AG04450 (cell line): ENCODE results near the gene ZFHX3. TPM values are rescaled to one million over a fixed set of nuclear protein-coding genes. Genes with fewer than 3 reads are reported as not detected.

ENCODE experiments used
- CTCF ChIA-PET: fragments of 300-600, 350-600 bp; formaldehyde crosslinking; extraction: SDS; loops from one replicate; lab custom pipeline; 2022; ENCODE audit warnings: antibody characterized with exemption, inconsistent platforms; lab: Charles Lee
- POLR2A ChIA-PET: fragments of 350-600 bp; formaldehyde crosslinking; extraction: SDS; loops from one replicate; lab custom pipeline; 2021; ENCODE audit warnings: antibody characterized with exemption, inconsistent platforms; lab: Yijun Ruan, JAX
- DNase-seq: peaks from one replicate; pipeline ENCODE4 v3.0.0-alpha.2; 2011; ENCODE audit warnings: low read depth, low spot score
- H3K27ac ChIP-seq: one replicate; pipeline ENCODE4 v1.5.1; 2012; ENCODE audit warnings: low read depth, low read length, control low read depth
- H3K27me3 ChIP-seq: one replicate; pipeline ENCODE4 v1.6.0; 2012; ENCODE audit warnings: low read length; ENCODE audit not compliant: control insufficient read depth, insufficient read depth
- H3K4me3 ChIP-seq: 2 replicates; pipeline ENCODE4 v1.5.1; 2011; ENCODE audit warnings: mild to moderate bottlenecking, low read depth, low read length, control low read depth
- H3K9me3 ChIP-seq: 2 replicates; pipeline ENCODE4 v1.5.1; 2012; ENCODE audit warnings: low read length; ENCODE audit not compliant: control insufficient read depth, insufficient read depth
- polyA plus RNA-seq: library from polyadenylated mRNA; depleted of rRNA; stranded (reverse); fragments of >200 nt; gene quantifications from 2 replicates; pipeline ENCODE4 v1.2.3, GENCODE V29; 2011
- TF ChIP-seq, protein P1 (sequence below): IDR thresholded peaks from 2 replicates; pipeline ENCODE4 v1.5.1; 2011; ENCODE audit warnings: low read depth, low read length, control low read depth, inconsistent platforms

Gene ZFHX3
- polyA plus RNA-seq, 1 experiment: 3.3 TPM

DNA sequence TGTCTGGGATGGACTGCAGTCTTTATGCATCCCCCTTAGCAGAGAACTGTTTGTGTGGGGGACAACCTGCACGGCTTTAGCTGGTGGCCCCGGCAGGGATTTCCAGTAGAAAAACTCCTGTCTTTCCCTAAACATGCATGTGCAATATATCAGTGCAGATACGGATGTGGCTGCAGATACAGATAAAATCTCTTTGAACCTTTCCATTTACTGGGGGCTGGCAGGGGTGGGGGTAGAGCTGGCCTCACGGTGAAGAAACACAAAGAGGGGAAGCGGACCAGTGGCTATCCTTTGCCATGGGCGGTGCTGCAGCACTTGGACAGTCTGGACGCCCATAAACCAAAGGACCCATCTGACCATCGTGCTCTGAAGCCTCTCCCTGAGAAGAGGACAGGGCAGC lies 201.3 kb downstream of the ZFHX3 start:
- no peaks in the 10 kb centered on the region for H3K9me3 ChIP-seq
- CTCF ChIA-PET: interaction anchor here (1.0 to 12.5 kb wide), 4 partner anchors 10 to 344 kb away, joined by 3 to 120 read pairs (median 6); no protein-coding TSS in a partner anchor
- POLR2A ChIA-PET: no interaction called here
- TF ChIP-seq, protein P1, sequence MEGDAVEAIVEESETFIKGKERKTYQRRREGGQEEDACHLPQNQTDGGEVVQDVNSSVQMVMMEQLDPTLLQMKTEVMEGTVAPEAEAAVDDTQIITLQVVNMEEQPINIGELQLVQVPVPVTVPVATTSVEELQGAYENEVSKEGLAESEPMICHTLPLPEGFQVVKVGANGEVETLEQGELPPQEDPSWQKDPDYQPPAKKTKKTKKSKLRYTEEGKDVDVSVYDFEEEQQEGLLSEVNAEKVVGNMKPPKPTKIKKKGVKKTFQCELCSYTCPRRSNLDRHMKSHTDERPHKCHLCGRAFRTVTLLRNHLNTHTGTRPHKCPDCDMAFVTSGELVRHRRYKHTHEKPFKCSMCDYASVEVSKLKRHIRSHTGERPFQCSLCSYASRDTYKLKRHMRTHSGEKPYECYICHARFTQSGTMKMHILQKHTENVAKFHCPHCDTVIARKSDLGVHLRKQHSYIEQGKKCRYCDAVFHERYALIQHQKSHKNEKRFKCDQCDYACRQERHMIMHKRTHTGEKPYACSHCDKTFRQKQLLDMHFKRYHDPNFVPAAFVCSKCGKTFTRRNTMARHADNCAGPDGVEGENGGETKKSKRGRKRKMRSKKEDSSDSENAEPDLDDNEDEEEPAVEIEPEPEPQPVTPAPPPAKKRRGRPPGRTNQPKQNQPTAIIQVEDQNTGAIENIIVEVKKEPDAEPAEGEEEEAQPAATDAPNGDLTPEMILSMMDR: no peak
- H3K4me3 ChIP-seq: no peak overlapping the region
- DNase-seq: no peak
- H3K27ac ChIP-seq: no peak overlapping the region
- no peaks in the 10 kb centered on the region for H3K27me3 ChIP-seq

DNA sequence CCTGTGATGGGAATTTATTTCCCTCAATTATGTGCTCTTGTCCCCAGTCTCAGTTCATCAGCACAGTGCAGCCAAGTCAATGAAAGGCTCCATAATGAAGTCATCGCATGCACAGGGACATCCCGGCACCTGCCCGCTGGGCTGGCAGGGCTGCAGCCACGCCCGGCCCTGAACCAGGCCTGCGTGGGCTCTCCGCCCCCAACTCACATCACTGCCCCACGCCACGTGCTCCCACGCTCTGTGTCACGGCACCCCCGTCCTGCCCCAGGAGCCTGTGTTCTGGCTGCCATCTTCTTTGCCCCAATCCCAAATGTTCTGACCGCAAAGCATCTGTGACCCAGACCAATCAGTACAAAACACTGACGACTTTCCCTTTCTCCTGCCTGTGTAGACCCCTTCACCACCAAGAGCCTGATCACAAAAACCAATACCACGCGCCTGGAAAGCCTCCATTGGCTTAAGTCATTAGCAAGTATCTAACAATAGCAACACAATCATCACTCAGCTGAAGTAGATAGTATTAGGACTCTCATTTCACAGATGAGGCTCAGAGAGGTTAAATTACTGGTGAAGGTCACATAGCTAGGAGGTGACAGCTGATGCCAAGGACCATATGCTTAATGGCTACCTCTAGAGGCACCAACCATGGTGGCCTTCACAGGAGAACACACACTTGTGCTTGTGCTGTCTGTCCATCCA lies 202.5 kb downstream of the ZFHX3 start:
- Histone ChIP-seq H3K9me3 (no peaks in the 10 kb centered on the region), H3K27me3 (no peaks in the 10 kb centered on the region), H3K4me3 (no peak overlapping the region), H3K27ac (no peak overlapping the region)
- TF ChIP-seq, protein P1: no peak
- POLR2A ChIA-PET: no interaction called here
- DNase-seq: no peak
- CTCF ChIA-PET: interaction anchor here (0.6 to 12.5 kb wide), 3 partner anchors 13 to 720 kb away, joined by 3 to 120 read pairs (median 4); no protein-coding TSS in a partner anchor

DNA sequence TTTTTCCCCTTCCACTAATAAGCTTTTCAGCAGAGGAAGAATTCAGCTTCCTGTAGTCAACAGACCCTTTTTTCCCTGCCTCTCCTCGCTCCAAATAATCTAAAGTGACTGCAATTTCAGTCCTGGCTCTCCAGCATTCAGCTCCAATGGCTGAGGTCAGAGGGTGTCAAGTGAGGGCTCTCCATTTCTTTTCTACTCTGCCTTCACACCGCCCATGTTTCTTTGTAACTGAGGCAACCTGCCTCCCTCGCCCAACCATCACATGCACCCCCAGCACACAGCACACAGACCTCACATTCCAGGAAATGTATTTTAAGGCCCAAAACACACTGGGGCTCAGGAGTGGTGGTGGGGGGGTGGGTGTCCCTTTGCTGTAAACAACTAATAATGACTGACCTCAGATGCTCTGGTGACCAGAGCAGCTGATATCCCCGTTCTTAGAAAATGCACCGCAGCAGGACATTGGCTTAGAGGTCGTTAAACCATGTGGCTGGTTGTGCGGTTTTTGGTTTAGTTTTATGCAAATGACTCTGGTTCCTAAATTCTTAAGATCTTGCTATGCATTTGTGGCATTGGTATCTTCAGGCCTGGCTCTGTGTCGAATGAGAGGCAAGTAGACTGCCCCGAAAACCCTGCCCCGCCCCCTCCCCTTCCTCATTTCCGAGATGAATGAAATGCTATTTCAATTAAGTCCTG lies 203.6 kb downstream of the ZFHX3 start:
- Histone ChIP-seq H3K4me3 (no peak overlapping the region), H3K27ac (no peak overlapping the region), H3K9me3 (no peaks in the 10 kb centered on the region), H3K27me3 (no peaks in the 10 kb centered on the region)
- POLR2A ChIA-PET: interaction anchor here (0.6 kb wide), 1 partner anchor 1038 kb away, joined by 3 read pairs; no protein-coding TSS in a partner anchor
- no peak for DNase-seq
- TF ChIP-seq, protein P1: no peak
- CTCF ChIA-PET: interaction anchor here (0.6 to 12.5 kb wide), 2 partner anchors 12 to 185 kb away, joined by 4 to 120 read pairs; no protein-coding TSS in a partner anchor

DNA sequence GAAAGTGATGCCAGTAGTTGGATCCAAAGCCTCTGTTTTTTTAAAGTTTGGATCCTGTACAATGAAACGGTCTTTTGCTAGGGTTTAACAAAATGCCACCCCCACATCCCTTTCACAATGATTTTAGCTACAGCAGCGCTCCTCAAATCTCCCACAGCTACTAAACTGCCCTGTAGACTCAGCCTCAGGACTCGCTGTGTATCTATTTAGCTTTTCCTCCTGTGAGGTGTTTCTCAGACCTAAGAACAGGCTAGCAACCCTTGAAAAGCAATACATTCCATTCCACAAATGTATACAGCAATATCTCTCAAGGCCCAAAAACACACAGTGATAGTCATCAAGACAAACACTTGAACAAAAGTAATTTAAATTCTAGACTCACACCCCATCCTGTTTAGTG lies 206.4 kb downstream of the ZFHX3 start:
- ChIA-PET POLR2A (no interaction called here), CTCF (interaction anchor here (1.3 to 1.9 kb wide), 2 partner anchors 9 to 10 kb away, joined by 5 to 18 read pairs; no protein-coding TSS in a partner anchor)
- H3K27ac ChIP-seq: no peak overlapping the region
- TF ChIP-seq, protein P1: no peak
- H3K27me3 ChIP-seq: no peaks in the 10 kb centered on the region
- no peaks in the 10 kb centered on the region for H3K9me3 ChIP-seq
- DNase-seq: no peak
- no peak overlapping the region for H3K4me3 ChIP-seq
